HG03196 (cell line): ENCODE results near the gene PCDHGB1.
"Not testable (repeated sequence)": the region's sequence is repeated elsewhere in the genome, so short reads cannot be mapped to it uniquely, and the experiment has no call there.

ENCODE experiments used
- ATAC-seq: cut with Tn5 transposase; IDR thresholded peaks from one replicate; pipeline ENCODE4 v1.9.1; 2021; ENCODE audit not compliant: unreplicated experiment

The PCDHGB1 gene

GRCh38 chr5:141345327-141345726 is 4.6 kb upstream of the PCDHGB1 start:
- ATAC-seq, result no peak

- not testable (repeated sequence) for ATAC-seq
Measured at GRCh38 chr5:141346017-141346416, 3.9 kb upstream of the PCDHGB1 start.

- ATAC-seq, result no peak
Measured at GRCh38 chr5:141351591-141351990, 1.7 kb downstream of the PCDHGB1 start.

GRCh38 chr5:141354900-141355469 is 5.1 kb downstream of the PCDHGB1 start, which contains the start of gene PCDHGA4:
TSS of gene PCDHGA4 (plus strand) at chr5:141355021. CDS start at chr5:141355108, 87 bp downstream.
- no peak for ATAC-seq

- ATAC-seq, result no peak
Measured at GRCh38 chr5:141355641-141356040, 5.7 kb downstream of the PCDHGB1 start.

- ATAC-seq, result no peak
Measured at GRCh38 chr5:141356133-141356532, 6.2 kb downstream of the PCDHGB1 start.

GRCh38 chr5:141356950-141357349 is 7.1 kb downstream of the PCDHGB1 start:
- no peak for ATAC-seq

- peak; percentile 63 for ATAC-seq
Measured at GRCh38 chr5:141359790-141360426, 10.0 kb downstream of the PCDHGB1 start, which contains the start of gene PCDHGB2. TSS of gene PCDHGB2 (plus strand) at chr5:141359994. CDS start at chr5:141360136, 142 bp downstream.

GRCh38 chr5:141360685-141361084 is 10.8 kb downstream of the PCDHGB1 start:
- ATAC-seq, result no peak

- ATAC-seq, result no peak
Measured at GRCh38 chr5:141362719-141363118, 12.8 kb downstream of the PCDHGB1 start.

- ATAC-seq, result no peak
Measured at GRCh38 chr5:141363952-141364660, 14.2 kb downstream of the PCDHGB1 start, which contains the start of gene PCDHGA5. TSS of gene PCDHGA5 (plus strand) at chr5:141364162. CDS start at chr5:141364331, 169 bp downstream.

- ATAC-seq, result no peak
Measured at GRCh38 chr5:141366016-141366896, 16.4 kb downstream of the PCDHGB1 start.

- peak; percentile 69 for ATAC-seq
Measured at GRCh38 chr5:141369994-141370848, 20.3 kb downstream of the PCDHGB1 start, which contains the start of gene PCDHGB3. TSS of gene PCDHGB3 (plus strand) at chr5:141370242. CDS start at chr5:141370395, 153 bp downstream.

- no peak for ATAC-seq
Measured at GRCh38 chr5:141371572-141372475, 21.9 kb downstream of the PCDHGB1 start.

- no peak for ATAC-seq
Measured at GRCh38 chr5:141373673-141374317, 23.9 kb downstream of the PCDHGB1 start, which contains the start of gene PCDHGA6. TSS of gene PCDHGA6 (plus strand) at chr5:141373891. CDS start at chr5:141374084, 193 bp downstream.

GRCh38 chr5:141374627-141375026 is 24.7 kb downstream of the PCDHGB1 start:
- no peak for ATAC-seq

- not testable (repeated sequence) for ATAC-seq
Measured at GRCh38 chr5:141375444-141376155, 25.7 kb downstream of the PCDHGB1 start.
